ENCODE results near the gene RGS3. TPM values are rescaled to one million over a fixed set of nuclear protein-coding genes. Genes with fewer than 3 reads are reported as not detected.

Gene RGS3
- total RNA-seq, 4 donors from 2014 or later = 16.2 to 75.6 (median 54.9) TPM

DNA sequence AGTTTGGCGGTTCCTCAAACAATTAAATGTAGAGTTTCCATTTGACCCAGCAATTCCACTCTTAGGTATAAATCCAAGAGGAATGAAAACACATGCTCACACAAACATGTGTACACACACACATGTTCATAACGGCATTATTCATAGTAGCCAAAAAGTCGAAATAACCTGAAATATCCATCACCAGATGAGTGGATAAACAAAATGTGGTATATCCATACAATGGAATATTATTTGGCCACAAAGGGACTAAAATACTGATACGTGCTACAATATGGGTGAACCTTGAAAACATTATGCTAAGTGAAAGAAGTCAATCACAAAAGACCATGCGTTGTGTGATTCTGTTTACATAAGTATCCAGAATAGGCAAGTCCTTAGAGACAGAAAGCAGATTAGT, 8.7 kb downstream of the RGS3 start:
- Histone ChIP-seq H3K9me3 (no peaks in the 10 kb centered on the region), H3K4me1 (no peaks in the 10 kb centered on the region), H3K27ac (no peak overlapping the region), H3K36me3 (no peaks in the 10 kb centered on the region), H3K4me3 (no peak overlapping the region), H3K27me3 (no peaks in the 10 kb centered on the region)
- TF ChIP-seq, protein P1, sequence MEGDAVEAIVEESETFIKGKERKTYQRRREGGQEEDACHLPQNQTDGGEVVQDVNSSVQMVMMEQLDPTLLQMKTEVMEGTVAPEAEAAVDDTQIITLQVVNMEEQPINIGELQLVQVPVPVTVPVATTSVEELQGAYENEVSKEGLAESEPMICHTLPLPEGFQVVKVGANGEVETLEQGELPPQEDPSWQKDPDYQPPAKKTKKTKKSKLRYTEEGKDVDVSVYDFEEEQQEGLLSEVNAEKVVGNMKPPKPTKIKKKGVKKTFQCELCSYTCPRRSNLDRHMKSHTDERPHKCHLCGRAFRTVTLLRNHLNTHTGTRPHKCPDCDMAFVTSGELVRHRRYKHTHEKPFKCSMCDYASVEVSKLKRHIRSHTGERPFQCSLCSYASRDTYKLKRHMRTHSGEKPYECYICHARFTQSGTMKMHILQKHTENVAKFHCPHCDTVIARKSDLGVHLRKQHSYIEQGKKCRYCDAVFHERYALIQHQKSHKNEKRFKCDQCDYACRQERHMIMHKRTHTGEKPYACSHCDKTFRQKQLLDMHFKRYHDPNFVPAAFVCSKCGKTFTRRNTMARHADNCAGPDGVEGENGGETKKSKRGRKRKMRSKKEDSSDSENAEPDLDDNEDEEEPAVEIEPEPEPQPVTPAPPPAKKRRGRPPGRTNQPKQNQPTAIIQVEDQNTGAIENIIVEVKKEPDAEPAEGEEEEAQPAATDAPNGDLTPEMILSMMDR (IDR thresholded peaks at IDR 0.05) = no peak
- no peak for TF ChIP-seq POLR2A (IDR thresholded peaks at IDR 0.05)
- intact Hi-C loops (cut with DNase I; ENCODE audit: low total_unique reads) = no loop called here
- no peak for DNase-seq

DNA sequence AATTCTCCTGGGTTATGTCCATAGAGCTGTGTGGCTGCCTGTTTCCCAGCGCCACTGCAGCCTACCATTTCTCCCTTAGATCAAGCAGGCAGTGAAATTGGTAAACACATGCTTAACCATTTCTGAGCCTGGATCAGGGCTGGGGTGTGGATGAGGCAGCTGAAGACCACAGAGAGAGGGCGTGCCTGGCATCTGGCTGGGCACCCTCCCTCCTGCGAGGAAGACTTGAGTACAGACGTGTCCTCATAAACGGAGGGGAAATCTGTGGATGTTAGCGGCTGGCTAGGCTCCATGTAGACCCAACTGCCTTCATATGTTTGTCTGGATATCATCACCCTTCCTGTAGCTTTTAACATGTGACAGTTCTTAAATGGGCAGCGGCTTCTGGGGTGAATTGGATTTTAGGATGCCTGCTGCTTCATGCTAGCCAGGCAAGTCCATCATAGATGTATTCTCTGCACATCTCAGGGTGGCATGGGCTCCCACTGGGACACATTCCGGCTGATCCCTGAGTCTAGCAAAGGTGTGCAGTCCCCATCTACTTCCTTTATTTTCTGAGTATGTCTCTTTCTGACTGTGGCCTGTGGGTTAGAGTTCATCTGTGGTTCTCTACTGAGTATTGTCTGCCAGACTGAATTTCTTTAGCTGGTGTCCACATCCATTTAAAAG, 11.0 kb downstream of the RGS3 start:
- no peak for TF ChIP-seq POLR2A (IDR thresholded peaks at IDR 0.05)
- Histone ChIP-seq H3K4me3 (no peak overlapping the region), H3K27me3 (no peaks in the 10 kb centered on the region), H3K4me1 (no peaks in the 10 kb centered on the region), H3K9me3 (no peaks in the 10 kb centered on the region), H3K27ac (no peak overlapping the region), H3K36me3 (no peaks in the 10 kb centered on the region)
- DNase-seq = no peak
- intact Hi-C loops (cut with DNase I; ENCODE audit: low total_unique reads) = no loop called here

DNA sequence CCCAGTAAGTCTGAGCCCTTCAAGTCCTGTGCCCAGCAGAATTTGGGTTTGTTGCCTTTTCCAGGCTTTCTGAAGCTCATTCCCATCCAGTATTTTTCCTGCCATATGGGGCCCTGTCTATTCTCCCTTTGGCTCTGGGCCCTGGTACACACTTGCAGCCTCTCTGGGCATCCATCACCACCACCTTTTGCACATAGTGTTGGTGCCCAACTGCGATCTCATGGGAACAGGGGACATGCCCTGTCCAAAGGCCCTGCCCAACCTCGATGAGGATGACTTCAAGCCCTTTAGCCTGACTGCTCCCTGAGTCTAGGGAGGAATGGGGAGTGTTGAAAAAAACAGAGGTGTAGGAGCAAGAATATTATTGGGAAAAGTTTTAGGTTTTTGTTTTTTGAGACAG, 11.5 kb downstream of the RGS3 start:
- Histone ChIP-seq H3K27me3 (no peaks in the 10 kb centered on the region), H3K36me3 (no peaks in the 10 kb centered on the region), H3K27ac (no peak overlapping the region), H3K4me1 (no peaks in the 10 kb centered on the region), H3K4me3 (no peak overlapping the region), H3K9me3 (no peaks in the 10 kb centered on the region)
- TF ChIP-seq POLR2A (IDR thresholded peaks at IDR 0.05) = no peak
- TF ChIP-seq, protein P1 (IDR thresholded peaks at IDR 0.05) = no peak
- intact Hi-C loops (cut with DNase I; ENCODE audit: low total_unique reads) = no loop called here
- no peak for DNase-seq

DNA sequence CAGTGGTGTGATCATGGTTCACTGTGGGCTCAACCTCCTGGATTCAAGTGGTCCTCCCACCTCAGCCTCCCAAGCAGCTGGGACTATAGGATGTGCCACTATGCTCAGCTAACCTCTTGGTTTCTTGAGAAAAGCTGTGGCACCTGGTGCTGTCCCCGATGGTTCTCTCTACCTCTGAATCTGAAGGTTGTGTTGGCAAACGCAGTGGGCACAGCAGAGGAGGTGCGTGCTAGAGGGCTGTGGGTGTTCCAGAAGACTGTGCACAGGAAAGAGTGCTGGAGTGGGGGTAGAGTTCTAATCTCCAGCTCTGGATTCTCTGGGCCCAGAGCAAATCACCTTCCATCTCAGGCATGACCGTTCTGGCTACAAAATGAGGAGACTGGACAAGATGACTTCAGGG, 12.5 kb downstream of the RGS3 start:
- Histone ChIP-seq H3K9me3 (no peaks in the 10 kb centered on the region), H3K27me3 (no peaks in the 10 kb centered on the region), H3K4me1 (no peaks in the 10 kb centered on the region), H3K4me3 (no peak overlapping the region), H3K27ac (no peak overlapping the region), H3K36me3 (no peaks in the 10 kb centered on the region)
- intact Hi-C loops (cut with DNase I; ENCODE audit: low total_unique reads) = no loop called here
- TF ChIP-seq POLR2A (IDR thresholded peaks at IDR 0.05) = no peak
- TF ChIP-seq, protein P1 (IDR thresholded peaks at IDR 0.05) = no peak
- DNase-seq = no peak

DNA sequence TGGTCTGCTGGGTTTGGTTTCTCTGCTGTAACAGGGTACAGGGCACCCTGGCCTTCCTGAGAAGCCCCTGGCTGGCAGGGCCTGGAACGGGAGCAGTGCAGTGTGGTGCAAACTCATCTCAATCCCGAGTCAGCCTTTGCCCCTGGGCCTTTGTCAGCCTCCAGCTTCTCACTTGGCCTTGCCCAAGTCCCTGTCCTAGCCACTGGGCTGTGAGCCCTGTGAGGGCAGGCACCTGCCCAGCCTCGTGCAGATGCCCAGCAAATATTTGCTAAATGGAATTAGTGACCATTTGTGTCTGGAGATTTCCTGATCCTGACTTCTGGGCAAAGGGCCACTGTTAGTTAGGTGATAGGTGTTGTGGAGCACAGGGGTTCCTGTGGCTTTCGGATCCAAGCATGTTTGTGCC, 13.0 kb downstream of the RGS3 start:
- TF ChIP-seq POLR2A (IDR thresholded peaks at IDR 0.05) = no peak
- TF ChIP-seq, protein P1 (IDR thresholded peaks at IDR 0.05) = no peak
- no peaks in the 10 kb centered on the region for H3K4me1 ChIP-seq
- DNase-seq = no peak

DNA sequence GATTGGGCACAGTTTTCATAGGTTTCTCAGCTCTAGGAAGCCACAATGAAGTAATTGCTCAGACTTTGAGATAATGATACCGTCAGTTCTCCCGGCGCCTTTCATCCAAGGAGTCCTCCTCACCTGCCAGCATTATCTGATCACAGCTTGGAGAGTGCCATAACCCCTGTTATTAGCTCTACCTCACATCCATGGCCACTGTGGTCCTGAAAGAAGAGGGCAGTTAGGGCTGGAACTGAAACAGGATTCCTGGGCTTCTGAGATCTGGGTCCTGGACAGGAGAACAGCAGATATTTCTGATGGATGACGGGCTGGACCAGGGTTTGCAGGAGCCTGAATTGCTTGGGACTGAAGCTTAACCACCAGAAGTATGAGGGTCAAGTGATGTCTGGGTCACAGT, 13.5 kb downstream of the RGS3 start:
- intact Hi-C loops (cut with DNase I; ENCODE audit: low total_unique reads) = no loop called here
- TF ChIP-seq POLR2A (IDR thresholded peaks at IDR 0.05) = no peak
- TF ChIP-seq, protein P1 (IDR thresholded peaks at IDR 0.05) = no peak
- DNase-seq = no peak
- no peak overlapping the region for H3K4me3 ChIP-seq
- no peak overlapping the region for H3K27ac ChIP-seq
- H3K4me1 ChIP-seq = no peaks in the 10 kb centered on the region
- H3K27me3 ChIP-seq = no peaks in the 10 kb centered on the region
- H3K9me3 ChIP-seq = no peaks in the 10 kb centered on the region
- no peaks in the 10 kb centered on the region for H3K36me3 ChIP-seq

More for the DNA sequence above, 13.0 kb downstream of the RGS3 start:
- Histone ChIP-seq H3K27me3 (no peaks in the 10 kb centered on the region), H3K36me3 (no peaks in the 10 kb centered on the region), H3K4me3 (no peak overlapping the region), H3K27ac (no peak overlapping the region), H3K9me3 (no peaks in the 10 kb centered on the region)
- intact Hi-C loops (cut with DNase I; ENCODE audit: low total_unique reads) = no loop called here
